ENCODE results near the gene TGFBR3L. TPM values are rescaled to one million over a fixed set of nuclear protein-coding genes. Genes with fewer than 3 reads are reported as not detected.

The TGFBR3L gene
- total and polyA plus RNA-seq, 10 of the 15 experiments (the other 5 are each of a cell fraction or from before 2014, with no cell fraction given) = 0.20 to 0.23 TPM; not detected in 8

- Histone ChIP-seq H3K9me3 (replicated peaks; ENCODE audit: control insufficient read depth, insufficient read depth, low read length) (no peaks in the 10 kb centered on the region; the same call in 2 of the 3 replicates), H3K79me2 (ENCODE audit: control insufficient read depth, insufficient read depth, low read length) (no peaks in the 10 kb centered on the region), H3K27me3 (replicated peaks in 1 of 2; ENCODE audit: control insufficient read depth in 2 of 2, insufficient read depth in 2 of 2, low read length in 1 of 2) (peaks cover 0 to 5% of the 10 kb centered on the region in 2 experiments; a peak in 1 of 4 replicates), H3K9ac (ENCODE audit: control insufficient read depth, insufficient read depth, low read length) (no peak overlapping the region), H3K36me3 (ENCODE audit: control insufficient read depth in 2 of 2, insufficient read depth in 2 of 2, low read length in 1 of 2) (peaks cover 0 to 3% of the 10 kb centered on the region in 2 experiments; a peak in 2 of 4 replicates), H4K20me1 (ENCODE audit: control insufficient read depth, insufficient read depth) (no peaks in the 10 kb centered on the region; the same call in 1 of the 2 replicates), H3K4me2 (ENCODE audit: control insufficient read depth, insufficient read depth) (no peak overlapping the region), H3K27ac (ENCODE audit: control insufficient read depth, insufficient read depth) (no peak overlapping the region), H2AFZ (ENCODE audit: control insufficient read depth, low read depth, low read length) (no peak overlapping the region), H3K4me3 (no peak overlapping the region), H3K4me1 (ENCODE audit: control insufficient read depth, insufficient read depth, low read length) (peaks cover 11% of the 10 kb centered on the region)
- ChIA-PET SMC1A (ENCODE audit: uncharacterized antibody, unreplicated experiment) (interaction anchor here (0.6 kb wide), 1 partner anchor 27 kb away, joined by 3 read pairs; no protein-coding TSS in a partner anchor), POLR2A (interaction anchor here (0.6 kb wide), 1 partner anchor 559 kb away, joined by 3 read pairs; no protein-coding TSS in a partner anchor), RAD21 (ENCODE audit: unreplicated experiment) (interaction anchor here (0.7 kb wide), 1 partner anchor 144 kb away, joined by 3 read pairs; no protein-coding TSS in a partner anchor), CTCF (interaction anchor here (0.7 to 1.4 kb wide), 3 partner anchors 47 to 71 kb away, joined by 3 read pairs; no protein-coding TSS in a partner anchor)
- no peak for DNase-seq (ENCODE audit: low read depth, low spot score)
- in situ Hi-C loops (cut with MboI) = no loop called here
- no TSS peak for BruUV-seq (replicated peaks)
- intact Hi-C loops (cut with micrococcal nuclease; ENCODE audit: unreplicated experiment) = no loop called here
- WGBS (ENCODE audit: insufficient coverage, insufficient replicate concordance, low lambda C conversion rate, missing lambda C conversion rate) = 53% methylated on average over 29 of the region's 31 CpGs
- no peak for FAIRE-seq
- ATAC-seq = no peak
- TF ChIP-seq IKZF2 (IDR thresholded peaks at IDR 0.05) = no peak
- no peak for TF ChIP-seq JUNB (IDR thresholded peaks at IDR 0.05)
- no peak for TF ChIP-seq ETV6 (conservative IDR thresholded peaks at IDR 0.05 in 1 of 2, IDR thresholded peaks at IDR 0.05 in 1 of 2; ENCODE audit: borderline replicate concordance in 1 of 2, low read depth in 1 of 2)
- TF ChIP-seq, protein P1, sequence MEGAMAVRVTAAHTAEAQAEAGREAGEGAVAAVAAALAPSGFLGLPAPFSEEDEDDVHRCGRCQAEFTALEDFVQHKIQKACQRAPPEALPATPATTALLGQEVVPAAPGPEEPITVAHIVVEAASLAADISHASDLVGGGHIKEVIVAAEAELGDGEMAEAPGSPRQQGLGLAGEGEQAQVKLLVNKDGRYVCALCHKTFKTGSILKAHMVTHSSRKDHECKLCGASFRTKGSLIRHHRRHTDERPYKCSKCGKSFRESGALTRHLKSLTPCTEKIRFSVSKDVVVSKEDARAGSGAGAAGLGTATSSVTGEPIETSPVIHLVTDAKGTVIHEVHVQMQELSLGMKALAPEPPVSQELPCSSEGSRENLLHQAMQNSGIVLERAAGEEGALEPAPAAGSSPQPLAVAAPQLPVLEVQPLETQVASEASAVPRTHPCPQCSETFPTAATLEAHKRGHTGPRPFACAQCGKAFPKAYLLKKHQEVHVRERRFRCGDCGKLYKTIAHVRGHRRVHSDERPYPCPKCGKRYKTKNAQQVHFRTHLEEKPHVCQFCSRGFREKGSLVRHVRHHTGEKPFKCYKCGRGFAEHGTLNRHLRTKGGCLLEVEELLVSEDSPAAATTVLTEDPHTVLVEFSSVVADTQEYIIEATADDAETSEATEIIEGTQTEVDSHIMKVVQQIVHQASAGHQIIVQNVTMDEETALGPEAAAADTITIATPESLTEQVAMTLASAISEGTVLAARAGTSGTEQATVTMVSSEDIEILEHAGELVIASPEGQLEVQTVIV (IDR thresholded peaks at IDR 0.05; ENCODE audit: borderline replicate concordance, partially characterized antibody) = no peak
- no peak for TF ChIP-seq POLR2A (IDR thresholded peaks at IDR 0.05; ENCODE audit: low read depth, low read length)
- no peak for TF ChIP-seq POLR2AphosphoS2 (IDR thresholded peaks at IDR 0.05; ENCODE audit: low read depth, low read length)
- TF ChIP-seq, protein P2, sequence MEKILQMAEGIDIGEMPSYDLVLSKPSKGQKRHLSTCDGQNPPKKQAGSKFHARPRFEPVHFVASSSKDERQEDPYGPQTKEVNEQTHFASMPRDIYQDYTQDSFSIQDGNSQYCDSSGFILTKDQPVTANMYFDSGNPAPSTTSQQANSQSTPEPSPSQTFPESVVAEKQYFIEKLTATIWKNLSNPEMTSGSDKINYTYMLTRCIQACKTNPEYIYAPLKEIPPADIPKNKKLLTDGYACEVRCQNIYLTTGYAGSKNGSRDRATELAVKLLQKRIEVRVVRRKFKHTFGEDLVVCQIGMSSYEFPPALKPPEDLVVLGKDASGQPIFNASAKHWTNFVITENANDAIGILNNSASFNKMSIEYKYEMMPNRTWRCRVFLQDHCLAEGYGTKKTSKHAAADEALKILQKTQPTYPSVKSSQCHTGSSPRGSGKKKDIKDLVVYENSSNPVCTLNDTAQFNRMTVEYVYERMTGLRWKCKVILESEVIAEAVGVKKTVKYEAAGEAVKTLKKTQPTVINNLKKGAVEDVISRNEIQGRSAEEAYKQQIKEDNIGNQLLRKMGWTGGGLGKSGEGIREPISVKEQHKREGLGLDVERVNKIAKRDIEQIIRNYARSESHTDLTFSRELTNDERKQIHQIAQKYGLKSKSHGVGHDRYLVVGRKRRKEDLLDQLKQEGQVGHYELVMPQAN (conservative IDR thresholded peaks at IDR 0.05) = no peak
- TF ChIP-seq TARDBP (IDR thresholded peaks at IDR 0.05; ENCODE audit: borderline replicate concordance) = no peak
- TF ChIP-seq CHD1 (IDR thresholded peaks at IDR 0.05; ENCODE audit: low read depth, low read length) = no peak
- no peak for TF ChIP-seq ZNF207 (IDR thresholded peaks at IDR 0.05; ENCODE audit: borderline replicate concordance)
- no peak for TF ChIP-seq JUND (IDR thresholded peaks at IDR 0.05; ENCODE audit: low read depth, low read length)
- TF ChIP-seq RB1 (IDR thresholded peaks at IDR 0.05; ENCODE audit: borderline replicate concordance) = no peak
- no peak for TF ChIP-seq E2F4 (IDR thresholded peaks at IDR 0.05; ENCODE audit: low read depth, low read length)
- no peak for TF ChIP-seq KDM1A (IDR thresholded peaks at IDR 0.05; ENCODE audit: borderline replicate concordance)
- no peak for TF ChIP-seq SREBF2 (IDR thresholded peaks at IDR 0.05; ENCODE audit: low read length)
- no peak for TF ChIP-seq MXI1 (IDR thresholded peaks at IDR 0.05; ENCODE audit: low read depth, low read length)
Observed at GRCh38 chr19:7923295-7924191, 8.9 kb downstream of the TGFBR3L start.

Measured in GM12878 (cell line).